CD4-positive, alpha-beta T cell (primary cell): Measurements from ENCODE around the gene TMEM191B. TPM values are rescaled to one million over a fixed set of nuclear protein-coding genes. Genes with fewer than 3 reads are reported as not detected.
A peak's percentile ranks its signal among the peaks of the same experiment; 100 is the strongest.
"Not testable (repeated sequence)": the region's sequence is repeated elsewhere in the genome, so short reads cannot be mapped to it uniquely, and the experiment has no call there.

Experiments used
- ATAC-seq: fragments of 200-7000 bp; cut with Tn5 transposase; one replicate; pipeline ENCODE4 v1.10.0; 2022; ENCODE audit warnings: mild to moderate bottlenecking; ENCODE audit not compliant: poor library complexity
- CTCF ChIA-PET: fragments of 350-600 bp; sonication (Branson Sonifier 250); formaldehyde crosslinking; loops from one replicate; lab custom pipeline; 2021; ENCODE audit warnings: antibody characterized with exemption, inconsistent platforms; lab: Charles Lee
- POLR2A ChIA-PET: fragments of 350-600 bp; sonication (Branson Sonifier 250); formaldehyde crosslinking; loops from one replicate; lab custom pipeline; 2021; ENCODE audit warnings: antibody characterized with exemption, inconsistent platforms; lab: Charles Lee
- DNase-seq, 14 experiments: peaks; one replicate each; pipeline ENCODE4 v3.0.0-alpha.2; 2013 to 2020; ENCODE audit warnings: mixed read lengths in 2 of 14
- H3K27ac ChIP-seq, 2 donors: one replicate each; pipeline versions ENCODE4 v1.5.1 to v1.7.0; 2013; ENCODE audit warnings: low read length in 2 of 2, low read depth in 1 of 2, mild to moderate bottlenecking in 1 of 2
- H3K27me3 ChIP-seq, 2 experiments: 1 replicate in 1 of 2; 2 replicates in 1 of 2; pipeline versions ENCODE4 v1.6.1 to v1.7.0; 2013; ENCODE audit warnings: low read length in 2 of 2, control low read depth in 1 of 2, mild to moderate bottlenecking in 1 of 2, moderate library complexity in 1 of 2; ENCODE audit not compliant: insufficient read depth in 2 of 2, control insufficient read depth in 1 of 2
- H3K36me3 ChIP-seq: one replicate; pipeline ENCODE4 v1.6.1; 2013; ENCODE audit warnings: low read length, control low read depth; ENCODE audit not compliant: insufficient read depth
- H3K4me1 ChIP-seq: one replicate; pipeline ENCODE4 v1.6.1; 2013; ENCODE audit warnings: low read length, control low read depth; ENCODE audit not compliant: insufficient read depth
- H3K4me3 ChIP-seq: one replicate; pipeline ENCODE4 v1.5.1; 2013; ENCODE audit warnings: mild to moderate bottlenecking, low read length, moderate library complexity
- H3K9me3 ChIP-seq, 2 experiments: 1 replicate in 1 of 2; 2 replicates in 1 of 2; pipeline versions ENCODE4 v1.6.1 to v1.7.0; 2013; ENCODE audit warnings: low read length in 2 of 2, mild to moderate bottlenecking in 2 of 2, control low read depth in 1 of 2, moderate library complexity in 1 of 2; ENCODE audit not compliant: control insufficient read depth in 1 of 2, insufficient read depth in 1 of 2
- H3K27ac Mint-ChIP-seq: one replicate; pipeline ENCODE4 v1.8.0; 2020; ENCODE audit warnings: mixed read lengths
- H3K27me3 Mint-ChIP-seq: one replicate; pipeline ENCODE4 v1.8.0; 2021; ENCODE audit warnings: mixed read lengths
- H3K36me3 Mint-ChIP-seq: one replicate; pipeline ENCODE4 v1.8.0; 2021; ENCODE audit warnings: low read depth, mixed read lengths
- H3K4me1 Mint-ChIP-seq: one replicate; pipeline ENCODE4 v1.8.0; 2021; ENCODE audit warnings: low read depth, mixed read lengths
- H3K4me3 Mint-ChIP-seq: one replicate; pipeline ENCODE4 v1.8.0; 2020; ENCODE audit warnings: mild to moderate bottlenecking, mixed read lengths
- H3K9me3 Mint-ChIP-seq: one replicate; pipeline ENCODE4 v1.8.0; 2020; ENCODE audit warnings: mixed read lengths
- intact Hi-C, 2 experiments: fragments of 100-400 bp; cut with DNase I in 1 of 2; cut with micrococcal nuclease in 1 of 2; formaldehyde crosslinking; loops; one replicate each; pipeline versions ENCODE4 v1.15.1 to v1.9.0; 2023 to 2025; cut with DNase I, micrococcal nuclease
- total RNA-seq, 174 experiments: library from RNA in 2 of 174; stranded (reverse) in 2 of 174; gene quantifications; one replicate each; pipeline ENCODE4 v1.2.3 and lab custom pipeline; 2021 to 2026

TMEM191B gene
- total RNA-seq, 2 experiments from 2014 or later: 10.1 to 12.7 TPM

DNA sequence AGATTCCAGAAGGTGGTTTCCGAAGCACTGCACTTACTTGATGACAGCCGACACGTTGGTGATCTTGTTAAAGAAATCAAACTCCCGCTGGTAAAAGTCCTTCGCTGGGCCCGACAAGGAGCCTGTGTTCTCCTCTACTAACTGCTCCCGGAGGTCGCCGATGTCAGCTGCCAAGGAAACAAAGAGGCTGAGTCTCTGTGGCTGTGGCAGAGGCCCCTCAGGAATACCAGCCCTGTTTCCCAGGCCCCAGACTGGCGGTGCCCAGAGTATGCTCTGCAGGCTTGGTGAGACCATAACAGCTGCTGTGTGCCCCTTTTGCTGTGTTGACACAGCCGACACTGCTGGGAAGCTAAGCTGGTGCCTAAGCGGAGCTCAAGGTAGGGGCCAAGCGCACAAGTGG is 17.0 kb downstream of the TMEM191B start:
- H3K9me3 Mint-ChIP-seq, H3K27me3 Mint-ChIP-seq, H3K36me3 ChIP-seq, DNase-seq, ATAC-seq, H3K27ac ChIP-seq, intact Hi-C loops, H3K4me3 ChIP-seq, H3K4me1 Mint-ChIP-seq, H3K27ac Mint-ChIP-seq, H3K27me3 ChIP-seq, H3K9me3 ChIP-seq, H3K4me1 ChIP-seq, H3K4me3 Mint-ChIP-seq, H3K36me3 Mint-ChIP-seq, POLR2A ChIA-PET, CTCF ChIA-PET: not testable (repeated sequence)

DNA sequence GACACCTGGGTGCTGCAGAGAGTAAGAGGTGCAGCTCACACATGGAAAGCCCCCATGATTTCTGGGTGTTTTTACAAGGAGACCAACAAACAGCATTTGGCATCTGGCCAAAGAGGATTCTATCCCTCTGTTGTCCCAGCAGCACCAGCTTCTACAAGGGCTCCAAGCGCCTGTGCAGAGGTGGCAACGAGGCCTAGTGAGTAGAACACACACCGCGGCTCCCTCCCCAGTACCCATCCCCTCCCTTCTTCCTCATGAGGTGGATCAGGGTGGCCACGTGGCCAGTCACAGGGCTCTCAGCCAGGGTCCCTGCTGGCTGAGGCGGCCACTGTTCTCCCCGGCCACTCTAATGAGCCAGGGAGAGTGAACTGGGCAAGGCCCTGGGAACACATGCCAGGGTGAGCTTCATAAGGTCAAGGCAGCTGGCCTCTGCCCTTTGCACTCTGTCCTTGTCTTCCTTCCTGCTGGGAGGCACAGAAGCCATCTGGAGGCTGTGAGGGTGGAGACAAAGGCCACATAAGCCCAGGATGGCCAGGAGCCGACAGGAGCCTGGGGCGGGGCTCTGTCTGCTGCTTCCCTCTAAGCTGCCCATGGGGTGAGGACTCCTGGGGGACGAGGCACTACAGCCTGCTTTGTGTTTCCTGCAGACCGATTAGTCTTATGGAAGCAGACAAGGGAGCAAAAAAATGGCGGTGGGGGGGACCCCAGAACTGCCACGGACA is 22.0 kb downstream of the TMEM191B start:
- DNase-seq, ATAC-seq, POLR2A ChIA-PET, H3K36me3 ChIP-seq, H3K9me3 ChIP-seq, H3K27ac Mint-ChIP-seq, intact Hi-C loops, CTCF ChIA-PET, H3K4me1 Mint-ChIP-seq, H3K4me3 ChIP-seq, H3K27ac ChIP-seq, H3K27me3 ChIP-seq, H3K4me3 Mint-ChIP-seq, H3K27me3 Mint-ChIP-seq, H3K36me3 Mint-ChIP-seq, H3K4me1 ChIP-seq, H3K9me3 Mint-ChIP-seq: not testable (repeated sequence)

DNA sequence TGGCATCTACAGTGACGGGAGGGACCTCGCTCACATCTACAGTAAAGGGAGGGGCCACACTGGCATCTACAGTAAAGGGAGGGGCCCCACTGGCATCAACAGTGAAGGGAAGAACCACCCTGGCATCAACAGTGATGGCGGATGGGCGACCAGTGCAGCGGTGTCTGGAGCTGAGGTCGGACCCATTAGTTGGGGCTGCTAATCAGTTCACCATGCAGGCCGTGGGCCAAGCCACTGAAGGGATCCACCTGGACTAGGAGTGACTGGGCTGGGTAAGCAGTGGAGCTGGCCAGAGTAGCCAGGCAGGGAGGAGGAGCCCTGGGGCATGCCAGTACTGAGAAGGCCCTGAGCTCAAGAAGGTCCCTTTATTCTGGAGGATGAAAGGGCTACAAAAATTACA is 23.4 kb downstream of the TMEM191B start:
- DNase-seq, POLR2A ChIA-PET, H3K36me3 ChIP-seq, H3K27me3 Mint-ChIP-seq, H3K9me3 ChIP-seq, CTCF ChIA-PET, H3K4me1 ChIP-seq, H3K4me3 Mint-ChIP-seq, H3K27ac ChIP-seq, H3K9me3 Mint-ChIP-seq, H3K4me3 ChIP-seq, intact Hi-C loops, ATAC-seq, H3K27ac Mint-ChIP-seq, H3K36me3 Mint-ChIP-seq, H3K4me1 Mint-ChIP-seq, H3K27me3 ChIP-seq: not testable (repeated sequence)

DNA sequence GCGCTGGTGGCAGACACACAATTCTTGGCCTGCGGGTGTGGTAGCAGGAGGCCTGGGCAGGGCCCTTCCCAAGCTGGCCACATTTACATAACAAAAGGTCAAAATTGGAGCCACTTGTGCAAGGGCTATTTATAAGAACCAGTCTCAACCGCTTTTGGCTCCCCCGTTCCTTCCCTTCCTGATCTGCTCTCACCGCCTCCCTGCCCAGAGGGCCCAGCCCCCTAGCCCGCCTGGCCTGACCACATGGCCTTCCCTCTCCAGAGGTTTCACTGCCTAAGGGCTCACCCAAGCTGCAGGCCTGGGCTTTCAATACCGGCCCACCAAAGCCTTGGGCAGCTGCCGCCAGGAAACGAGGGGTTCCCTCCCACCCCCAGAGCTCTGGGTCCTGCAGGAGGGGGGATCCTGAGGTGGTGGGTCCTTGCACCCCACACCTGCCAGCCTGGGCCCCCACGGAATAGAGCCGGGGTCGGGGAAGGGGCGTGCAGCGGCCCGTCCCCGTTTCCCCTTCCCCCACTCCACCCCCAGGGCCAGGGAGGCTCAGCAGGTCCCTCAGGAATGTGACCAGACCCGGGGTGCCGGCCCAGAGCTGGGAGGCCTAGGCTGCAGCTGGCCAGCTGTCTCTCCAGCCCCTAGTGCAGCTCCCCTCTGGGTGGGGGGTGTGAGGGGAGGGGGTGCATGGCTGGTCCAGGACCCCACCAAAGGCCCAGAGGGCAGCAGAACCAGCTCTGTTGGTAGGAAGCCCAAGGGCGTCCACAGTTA is 25.4 kb downstream of the TMEM191B start:
- intact Hi-C loops: not testable (repeated sequence)

DNA sequence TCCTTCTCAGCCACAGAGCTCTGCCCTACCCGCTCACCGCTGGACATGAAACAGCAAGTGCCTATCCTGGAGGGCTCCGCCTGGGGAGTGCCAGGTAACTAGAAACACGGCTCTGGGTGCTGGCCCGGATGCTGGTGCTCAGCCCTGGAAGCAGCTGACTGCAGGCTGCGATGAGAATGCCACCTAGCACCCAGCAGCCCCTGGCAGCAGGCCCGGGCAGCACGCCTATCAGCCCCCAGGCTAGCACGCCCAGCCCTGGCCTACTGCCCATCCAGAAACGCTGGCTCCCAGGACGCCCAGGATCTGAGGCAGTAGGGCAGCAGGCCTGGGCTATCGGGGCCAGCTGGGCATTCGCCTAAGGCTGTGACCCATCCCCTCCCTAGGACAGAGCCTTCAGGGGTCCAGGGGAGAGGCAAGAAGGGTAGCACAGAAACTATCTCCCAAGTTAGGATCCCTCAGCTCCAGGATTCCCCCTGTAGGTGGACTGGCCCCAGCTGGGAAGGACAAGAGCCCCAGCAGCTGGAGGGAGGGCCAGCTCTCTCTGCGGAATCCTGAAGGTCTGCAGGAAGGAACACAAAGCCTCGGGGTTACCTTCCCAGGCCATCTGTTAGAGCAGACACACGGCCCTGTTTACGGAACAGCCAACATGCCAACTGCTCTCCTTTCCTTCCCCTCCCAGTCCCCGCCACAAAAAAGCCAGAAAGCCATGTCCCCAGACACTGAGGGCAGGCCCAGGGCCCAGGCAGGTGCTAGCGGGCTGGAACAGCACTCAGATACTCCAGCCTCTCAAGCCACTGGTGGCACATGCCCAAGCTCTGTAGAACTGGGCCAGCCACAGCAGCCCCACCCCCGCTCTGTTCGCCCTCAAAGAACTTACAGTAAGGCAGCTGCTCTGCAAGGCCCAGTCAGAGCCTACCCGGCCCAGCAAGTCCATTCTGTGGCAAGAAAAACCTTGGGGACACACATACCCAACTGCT is 27.0 kb downstream of the TMEM191B start:
- peak; percentile 14 for ATAC-seq
- H3K9me3 Mint-ChIP-seq, H3K27me3 Mint-ChIP-seq, H3K36me3 ChIP-seq, H3K4me3 ChIP-seq, DNase-seq, H3K36me3 Mint-ChIP-seq, H3K27ac ChIP-seq, H3K9me3 ChIP-seq, H3K4me1 ChIP-seq, H3K27ac Mint-ChIP-seq, H3K4me1 Mint-ChIP-seq, POLR2A ChIA-PET, H3K27me3 ChIP-seq, intact Hi-C loops, H3K4me3 Mint-ChIP-seq, CTCF ChIA-PET: not testable (repeated sequence)

More for the DNA sequence above, 25.4 kb downstream of the TMEM191B start:
- H3K27me3 Mint-ChIP-seq, H3K4me1 ChIP-seq, H3K27ac Mint-ChIP-seq, H3K9me3 Mint-ChIP-seq, H3K36me3 Mint-ChIP-seq, DNase-seq, CTCF ChIA-PET, POLR2A ChIA-PET, H3K36me3 ChIP-seq, H3K27me3 ChIP-seq, ATAC-seq, H3K4me3 Mint-ChIP-seq, H3K9me3 ChIP-seq, H3K27ac ChIP-seq, H3K4me3 ChIP-seq, H3K4me1 Mint-ChIP-seq: not testable (repeated sequence)

DNA sequence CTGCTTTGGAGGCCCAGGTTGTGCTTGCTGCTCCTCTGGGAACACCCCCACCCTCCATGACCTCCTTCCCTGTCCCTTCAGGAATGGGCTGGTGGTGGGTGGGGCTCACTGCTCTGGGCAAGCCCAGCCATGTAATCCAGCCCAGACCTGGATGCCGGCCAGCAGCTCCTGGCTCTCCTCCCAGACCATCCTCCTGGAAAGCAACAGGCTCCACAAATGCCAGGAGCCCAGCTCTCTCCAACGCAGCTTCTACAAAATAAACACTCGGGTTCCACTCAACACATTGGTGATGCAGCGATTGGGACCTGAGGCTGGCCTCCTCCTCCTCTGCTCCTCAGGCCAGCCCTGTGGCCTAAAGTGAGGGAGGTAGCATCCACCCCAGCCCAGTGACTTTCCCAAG is 30.9 kb downstream of the TMEM191B start:
- not testable (repeated sequence) for H3K36me3 ChIP-seq

More for the DNA sequence above, 30.9 kb downstream of the TMEM191B start:
- H3K4me1 ChIP-seq, H3K9me3 Mint-ChIP-seq, DNase-seq, H3K27ac Mint-ChIP-seq, H3K27ac ChIP-seq, H3K36me3 Mint-ChIP-seq, CTCF ChIA-PET, H3K4me3 ChIP-seq, intact Hi-C loops, H3K4me1 Mint-ChIP-seq, H3K9me3 ChIP-seq, H3K27me3 Mint-ChIP-seq, H3K4me3 Mint-ChIP-seq, ATAC-seq, H3K27me3 ChIP-seq, POLR2A ChIA-PET: not testable (repeated sequence)
